ENCODE data around the gene MPRIP.
A peak's percentile ranks its signal among the peaks of the same experiment; 100 is the strongest.

The MPRIP gene

DNA sequence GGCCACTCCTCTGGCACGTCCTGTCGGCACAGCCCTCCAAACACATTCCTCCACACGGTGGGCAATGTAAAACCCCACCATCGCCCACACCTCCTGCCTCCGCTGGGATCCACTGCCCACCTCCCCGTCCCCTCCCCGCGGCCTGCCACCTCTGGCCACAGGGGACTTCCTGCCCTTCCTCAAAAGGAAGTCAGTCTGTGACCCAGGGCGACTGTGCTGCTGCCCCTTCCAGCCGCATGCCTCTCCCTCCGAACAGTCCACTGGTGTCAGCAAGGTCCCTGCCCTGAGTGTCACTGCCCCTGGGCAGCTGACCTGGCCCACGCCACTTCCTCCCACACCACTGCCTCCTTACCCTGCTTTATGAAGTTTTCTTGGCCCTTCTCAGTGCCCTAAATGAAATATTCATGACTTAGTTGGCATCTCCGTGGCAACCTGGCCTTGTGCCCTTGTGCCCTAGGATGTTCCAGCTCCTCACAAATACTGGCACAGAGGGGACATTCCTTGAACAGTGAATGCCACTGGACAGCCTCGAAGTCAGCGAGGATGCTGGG, 161.9 kb downstream of the MPRIP start:
- Mint-ChIP-seq H3K4me1 (ENCODE audit: low read depth in 2 of 2) (peaks cover 22 to 31% of the 10 kb centered on the region in 2 donors), H3K27me3 (no peaks in the 10 kb centered on the region), H3K36me3 (ENCODE audit: insufficient read depth) (peaks cover 29% of the 10 kb centered on the region), H3K9me3 (no peaks in the 10 kb centered on the region), H3K4me3 (peak overlapping the region; percentile 78 to 83), H3K27ac (peak overlapping the region in 1 of 2 donors; percentile 85)
- no peak for ATAC-seq (replicated peaks)
- DNase-seq = no peak

DNA sequence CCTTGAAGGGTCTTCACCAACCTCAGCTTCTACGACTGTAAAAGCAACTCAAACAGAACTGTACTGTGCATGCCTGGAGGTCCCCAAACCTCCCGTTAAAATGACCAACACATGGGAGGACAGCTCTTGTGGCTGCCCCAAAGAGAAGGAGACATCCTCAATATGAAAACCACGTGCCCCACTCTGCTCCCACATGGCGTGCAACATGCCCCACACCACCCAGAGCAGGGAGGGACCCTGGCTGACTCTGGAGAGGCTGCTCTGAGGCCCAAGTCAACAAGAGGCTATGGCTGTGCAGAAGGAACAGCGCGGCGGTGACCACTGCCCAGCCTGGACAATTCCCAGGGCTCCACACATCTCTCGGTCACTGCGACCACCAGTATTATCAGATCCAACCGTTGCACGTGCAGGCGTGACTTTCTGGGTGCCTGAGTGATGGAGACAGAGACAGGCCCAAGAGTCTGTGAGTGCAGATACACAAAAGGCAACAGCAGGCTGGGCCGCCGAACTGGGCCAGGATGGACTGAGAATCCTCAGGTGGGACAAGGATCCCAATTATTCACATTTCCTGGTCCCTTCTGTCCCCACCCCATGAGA, 162.5 kb downstream of the MPRIP start:
- H3K4me3 Mint-ChIP-seq = peak overlapping the region; percentile 78 to 83
- H3K27ac Mint-ChIP-seq = peak overlapping the region; percentile 84 to 85

DNA sequence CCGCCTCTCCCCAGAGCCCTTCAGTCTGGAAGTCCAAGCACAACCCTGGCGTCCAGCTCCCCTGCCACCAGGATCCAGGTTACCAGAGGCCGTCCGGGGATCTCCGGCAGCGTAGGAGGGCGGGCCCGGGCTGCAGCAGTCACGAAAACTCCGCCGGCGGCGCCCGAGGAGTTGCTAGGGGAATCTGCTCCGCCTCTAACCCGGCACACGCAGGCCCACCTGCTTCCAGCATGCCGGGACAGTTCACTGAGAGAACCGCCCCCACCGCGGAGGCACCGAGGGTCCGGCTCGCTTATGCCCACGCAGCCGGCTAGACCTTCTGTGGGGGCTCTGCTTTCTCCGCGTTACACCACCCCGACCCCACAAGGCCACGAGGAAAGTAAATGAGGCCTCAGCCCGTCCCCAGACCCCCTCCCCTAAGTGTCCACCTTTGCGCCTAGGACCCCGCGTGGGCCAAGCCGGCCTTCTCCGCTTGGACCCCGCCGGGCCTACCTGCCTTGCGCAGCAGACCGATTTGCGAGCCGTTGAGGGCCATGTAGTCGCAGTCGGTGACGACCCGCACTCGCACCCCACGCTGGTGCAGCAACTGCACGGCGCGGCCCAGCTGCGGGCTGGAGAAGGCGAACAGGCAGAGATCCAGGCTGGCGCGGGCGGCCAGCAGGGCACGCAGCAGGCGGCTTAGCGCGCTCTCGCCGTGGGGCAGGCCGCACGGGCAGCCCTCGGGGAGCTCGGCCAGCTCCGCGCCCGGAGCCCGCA, 163.3 kb downstream of the MPRIP start:
- ATAC-seq (replicated peaks) = peak; percentile 27
- DNase-seq = peak; percentile 32 to 42 (median 39)
- peaks cover 22 to 31% of the 10 kb centered on the region in 2 donors for H3K4me1 Mint-ChIP-seq (ENCODE audit: low read depth in 2 of 2)
- H3K27ac Mint-ChIP-seq = peak overlapping the region; percentile 84 to 85
- H3K27me3 Mint-ChIP-seq = no peaks in the 10 kb centered on the region
- H3K9me3 Mint-ChIP-seq = no peaks in the 10 kb centered on the region
- peak overlapping the region; percentile 78 to 83 for H3K4me3 Mint-ChIP-seq
- peaks cover 29% of the 10 kb centered on the region for H3K36me3 Mint-ChIP-seq (ENCODE audit: insufficient read depth)

More for the DNA sequence above, 162.5 kb downstream of the MPRIP start:
- H3K27me3 Mint-ChIP-seq = no peaks in the 10 kb centered on the region
- H3K9me3 Mint-ChIP-seq = no peaks in the 10 kb centered on the region
- peaks cover 29% of the 10 kb centered on the region for H3K36me3 Mint-ChIP-seq (ENCODE audit: insufficient read depth)
- DNase-seq (no peak), ATAC-seq (replicated peaks) (no peak)
- H3K4me1 Mint-ChIP-seq (ENCODE audit: low read depth in 2 of 2) = peaks cover 22 to 31% of the 10 kb centered on the region in 2 donors

DNA sequence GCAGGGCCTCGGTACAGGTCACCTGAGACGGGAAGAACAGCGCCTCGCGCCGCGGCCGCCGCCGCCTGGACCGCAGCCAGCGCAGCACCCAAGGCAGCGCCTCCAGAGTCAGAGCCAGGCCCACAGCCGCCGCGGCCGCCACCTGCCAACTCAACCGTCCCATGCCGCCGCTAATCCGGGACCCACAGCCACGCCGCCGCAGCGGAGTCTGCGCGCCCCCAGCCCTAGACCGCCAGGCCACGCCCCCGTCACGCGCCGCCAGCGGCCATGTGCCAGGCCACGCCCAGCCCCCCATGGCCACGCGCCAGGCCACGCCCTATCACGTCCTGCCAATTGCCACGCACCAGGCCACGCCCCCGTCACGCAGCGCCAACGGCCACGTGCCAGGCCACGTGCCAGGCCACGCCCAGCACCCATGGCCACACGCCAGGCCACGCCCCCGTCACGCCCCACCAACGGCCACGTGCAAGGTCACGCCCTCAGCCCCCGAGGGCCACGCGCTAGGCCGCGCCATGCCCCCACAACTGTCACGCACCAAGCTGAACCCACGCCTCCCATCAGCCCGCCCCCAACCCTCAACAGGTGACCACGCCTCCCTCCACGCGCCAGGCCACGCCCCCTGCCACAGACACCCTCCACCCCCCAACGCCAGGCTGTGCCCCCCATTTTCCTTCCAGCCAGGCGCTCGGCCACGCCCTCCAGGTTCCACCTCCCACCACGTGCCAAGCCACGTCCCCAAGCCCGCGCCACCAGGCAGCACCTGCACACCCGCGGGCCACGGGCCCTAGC, 164.1 kb downstream of the MPRIP start, which contains the start of gene PLD6:
Gene PLD6, minus strand, starts transcription at position 210 of the 789 bp plus-strand sequence. Its CDS starts 47 bp downstream, at position 163.
- Mint-ChIP-seq H3K36me3 (ENCODE audit: insufficient read depth) (peaks cover 29% of the 10 kb centered on the region), H3K4me1 (ENCODE audit: low read depth in 2 of 2) (peaks cover 22 to 31% of the 10 kb centered on the region in 2 donors), H3K27ac (peak within 1 kb of the TSS; percentile 84 to 89), H3K27me3 (no peaks in the 10 kb centered on the region), H3K4me3 (peak within 1 kb of the TSS; percentile 78 to 83), H3K9me3 (no peaks in the 10 kb centered on the region)
- ATAC-seq (replicated peaks) (peak; percentile 72), DNase-seq (peak; percentile 92 to 94 (median 93))

DNA sequence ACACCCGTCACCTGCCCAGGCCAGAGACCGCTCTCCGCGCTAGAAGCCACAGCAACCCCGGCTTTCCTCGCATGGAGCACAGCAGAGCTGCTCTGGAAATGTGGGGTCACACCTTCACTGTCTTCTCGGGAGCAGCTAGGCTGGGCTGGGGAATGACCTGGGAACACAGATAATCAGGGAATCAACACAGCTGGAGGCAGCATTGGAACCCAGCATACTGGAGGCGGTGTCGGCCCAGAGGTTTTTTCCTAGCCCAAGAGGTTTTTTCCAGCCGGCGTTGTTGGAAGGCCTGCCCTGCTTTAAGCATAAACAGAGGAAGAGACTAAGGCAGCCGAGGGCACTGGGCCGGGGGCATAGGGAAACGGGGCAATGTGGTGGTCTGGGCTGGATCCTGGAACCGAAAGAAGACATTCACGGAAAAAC, 164.7 kb downstream of the MPRIP start:
- no peak for ATAC-seq (replicated peaks)
- peaks cover 29% of the 10 kb centered on the region for H3K36me3 Mint-ChIP-seq (ENCODE audit: insufficient read depth)
- peak overlapping the region in 1 of 2 donors; percentile 89 for H3K27ac Mint-ChIP-seq
- no peaks in the 10 kb centered on the region for H3K27me3 Mint-ChIP-seq
- H3K4me1 Mint-ChIP-seq (ENCODE audit: low read depth in 2 of 2) = peaks cover 22 to 31% of the 10 kb centered on the region in 2 donors
- H3K4me3 Mint-ChIP-seq = peak overlapping the region; percentile 58 to 83
- no peaks in the 10 kb centered on the region for H3K9me3 Mint-ChIP-seq
- no peak for DNase-seq

DNA sequence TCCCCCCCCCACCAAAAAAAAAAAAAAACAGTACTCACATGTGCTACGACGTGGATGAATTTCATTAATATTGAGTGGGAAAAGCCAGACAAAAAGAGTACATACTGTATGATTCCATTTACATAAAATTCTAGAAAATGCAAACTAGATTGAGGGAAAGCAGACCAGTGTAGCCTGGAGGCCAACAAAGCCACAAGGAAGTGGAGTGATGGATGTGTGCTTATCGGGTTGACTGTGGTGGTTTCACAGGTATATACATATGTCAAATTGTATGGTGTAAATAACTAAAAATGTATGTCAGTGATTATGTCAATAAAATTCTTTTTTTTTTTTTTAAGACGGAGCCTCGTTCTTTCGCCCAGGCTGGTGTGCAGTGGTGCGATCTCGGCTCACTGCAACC, 165.7 kb downstream of the MPRIP start:
- no peaks in the 10 kb centered on the region for H3K9me3 Mint-ChIP-seq
- no peaks in the 10 kb centered on the region for H3K27me3 Mint-ChIP-seq
- ATAC-seq (replicated peaks) = peak; percentile 21
- no peak for DNase-seq
- H3K36me3 Mint-ChIP-seq (ENCODE audit: insufficient read depth) = peaks cover 24% of the 10 kb centered on the region
- no peak overlapping the region for H3K27ac Mint-ChIP-seq
- peaks cover 22 to 29% of the 10 kb centered on the region in 2 donors for H3K4me1 Mint-ChIP-seq (ENCODE audit: low read depth in 2 of 2)
- no peak overlapping the region for H3K4me3 Mint-ChIP-seq

DNA sequence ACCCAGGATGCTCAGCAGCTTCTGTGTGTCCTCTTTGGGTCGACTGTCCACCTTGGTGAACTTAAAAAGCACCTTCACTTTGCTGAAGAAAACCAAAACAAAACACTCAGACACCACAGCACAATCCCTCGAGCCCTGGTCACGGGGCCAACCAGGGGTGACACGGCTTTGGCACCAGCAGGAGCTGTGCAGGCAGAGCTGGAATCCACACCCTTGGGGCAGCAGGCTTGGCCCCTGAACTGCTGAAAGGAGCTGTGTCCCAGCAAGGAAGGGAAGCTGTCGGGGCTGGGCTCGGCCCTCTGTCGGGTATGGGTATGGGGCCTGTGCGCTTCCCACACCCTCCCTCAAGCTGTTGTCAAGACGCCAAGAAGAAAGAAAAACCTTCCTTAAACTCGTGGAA, 171.5 kb downstream of the MPRIP start:
- no peak for ATAC-seq (replicated peaks)
- Mint-ChIP-seq H3K9me3 (no peaks in the 10 kb centered on the region), H3K27me3 (no peaks in the 10 kb centered on the region), H3K4me1 (ENCODE audit: low read depth in 2 of 2) (no peaks in the 10 kb centered on the region), H3K4me3 (no peak overlapping the region), H3K27ac (no peak overlapping the region), H3K36me3 (ENCODE audit: insufficient read depth) (peaks cover 40% of the 10 kb centered on the region)
- DNase-seq = no peak

DNA sequence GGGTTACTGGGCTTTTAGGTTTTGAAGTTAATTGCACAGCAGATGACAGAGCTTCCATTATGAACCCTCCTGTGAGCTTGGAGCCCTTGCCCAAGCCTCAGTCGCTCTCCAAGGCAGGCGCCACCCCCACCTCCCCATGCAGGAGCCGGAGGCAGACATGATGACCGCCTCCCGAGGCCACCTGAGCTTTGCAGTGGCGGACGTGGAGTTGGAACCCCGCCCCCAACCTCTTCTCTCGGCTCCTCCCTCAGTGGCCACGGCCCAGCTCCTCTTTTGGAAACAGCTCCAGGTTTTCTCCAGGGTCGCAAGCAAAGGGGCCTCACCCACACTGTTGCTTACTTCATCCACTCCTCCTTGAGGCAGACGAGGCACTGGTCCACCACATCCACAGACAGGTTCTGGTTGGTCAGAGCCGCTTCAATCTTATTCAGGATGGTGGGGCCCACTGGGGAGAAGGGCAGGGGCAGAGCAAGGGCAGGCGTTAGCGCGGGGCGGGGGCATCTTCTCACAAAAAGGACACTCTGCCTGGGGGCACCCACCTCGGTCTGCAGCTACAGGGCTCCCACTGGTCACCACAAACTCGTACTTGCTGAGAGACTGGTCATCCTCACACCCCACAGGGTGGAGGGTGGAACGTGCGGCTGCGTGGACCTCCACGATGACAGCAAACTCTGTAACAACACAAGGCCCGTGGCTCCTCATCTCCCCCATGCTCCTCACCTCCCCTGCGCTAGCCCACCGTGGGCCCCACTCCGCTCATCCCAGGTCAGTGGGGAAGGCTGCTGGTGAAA, 172.6 kb downstream of the MPRIP start:
- ATAC-seq (replicated peaks) = no peak
- DNase-seq = no peak
- H3K4me3 Mint-ChIP-seq = no peak overlapping the region
- no peaks in the 10 kb centered on the region for H3K4me1 Mint-ChIP-seq (ENCODE audit: low read depth in 2 of 2)
- no peaks in the 10 kb centered on the region for H3K9me3 Mint-ChIP-seq
- H3K27me3 Mint-ChIP-seq = no peaks in the 10 kb centered on the region
- H3K27ac Mint-ChIP-seq = no peak overlapping the region
- peaks cover 46% of the 10 kb centered on the region for H3K36me3 Mint-ChIP-seq (ENCODE audit: insufficient read depth)

DNA sequence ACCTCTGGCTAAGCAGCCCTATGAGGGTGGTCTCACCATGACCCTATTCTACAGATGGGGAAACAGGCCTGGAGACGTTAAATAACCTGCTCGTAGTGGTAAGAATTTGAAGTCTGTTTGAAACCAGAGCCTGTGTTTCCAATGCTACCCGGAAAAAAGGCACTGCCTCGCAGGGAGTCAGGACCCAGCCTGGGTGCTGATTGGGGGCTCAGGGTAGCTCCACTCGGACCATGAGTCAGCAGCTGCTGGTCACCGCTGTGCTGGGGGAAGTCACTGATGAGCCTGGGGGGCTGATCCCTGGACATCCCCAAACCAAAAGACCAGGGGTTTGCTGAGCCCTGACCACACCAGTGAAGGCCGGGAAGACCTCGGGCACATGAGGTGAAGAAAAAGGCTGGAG, 173.3 kb downstream of the MPRIP start:
- H3K4me1 Mint-ChIP-seq (ENCODE audit: low read depth in 2 of 2) = no peaks in the 10 kb centered on the region
- H3K4me3 Mint-ChIP-seq = no peak overlapping the region
- H3K27ac Mint-ChIP-seq = peak overlapping the region in 1 of 2 donors; percentile 36
- H3K36me3 Mint-ChIP-seq (ENCODE audit: insufficient read depth) = peaks cover 51% of the 10 kb centered on the region
- no peaks in the 10 kb centered on the region for H3K27me3 Mint-ChIP-seq
- ATAC-seq (replicated peaks) (no peak), DNase-seq (no peak)
- H3K9me3 Mint-ChIP-seq = no peaks in the 10 kb centered on the region

DNA sequence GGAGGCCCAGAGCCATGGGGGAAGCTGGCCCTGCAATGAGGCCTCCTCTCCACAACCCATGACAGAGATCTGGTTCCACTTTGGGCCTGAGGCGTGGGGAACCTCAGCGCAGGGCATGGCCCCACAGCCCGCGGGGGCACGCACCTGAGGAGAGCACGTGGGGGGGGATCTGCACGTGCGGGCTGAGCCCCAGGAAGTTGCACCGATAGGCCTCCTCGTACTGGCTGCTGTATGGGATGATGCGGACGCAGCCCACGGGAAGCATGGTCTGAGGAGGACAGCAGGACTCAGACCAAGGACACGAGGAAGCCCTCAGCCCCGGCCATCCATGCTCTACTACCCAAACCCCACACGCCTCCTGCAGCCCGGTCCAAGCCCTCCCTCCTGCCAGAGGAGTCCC, 174.0 kb downstream of the MPRIP start:
- ATAC-seq (replicated peaks) = no peak
- Mint-ChIP-seq H3K4me1 (ENCODE audit: low read depth in 2 of 2) (no peaks in the 10 kb centered on the region), H3K27ac (peak overlapping the region in 1 of 2 donors; percentile 36), H3K9me3 (no peaks in the 10 kb centered on the region), H3K4me3 (no peak overlapping the region), H3K27me3 (no peaks in the 10 kb centered on the region), H3K36me3 (ENCODE audit: insufficient read depth) (peaks cover 56% of the 10 kb centered on the region)
- DNase-seq = no peak

DNA sequence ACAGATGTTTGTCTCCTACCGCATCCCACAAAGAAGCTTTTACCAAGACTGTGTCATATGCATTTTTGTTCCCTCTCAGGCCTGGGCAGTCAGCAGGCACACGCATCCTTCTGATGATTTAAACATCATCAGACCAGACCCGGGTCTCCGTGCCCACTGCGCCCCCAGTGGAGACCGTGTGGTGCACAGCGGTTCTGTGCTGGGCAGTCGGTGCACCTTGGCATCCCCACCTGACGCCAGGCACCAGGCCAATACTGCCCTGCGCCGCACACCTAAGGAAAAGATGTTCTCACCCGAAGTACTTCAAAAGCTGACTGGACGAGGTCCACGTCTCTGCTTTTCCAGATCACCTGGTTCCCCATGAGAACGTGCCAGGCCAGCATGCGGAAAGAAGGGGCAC, 174.5 kb downstream of the MPRIP start:
- no peak overlapping the region for H3K27ac Mint-ChIP-seq
- peaks cover 62% of the 10 kb centered on the region for H3K36me3 Mint-ChIP-seq (ENCODE audit: insufficient read depth)
- no peak for DNase-seq
- no peaks in the 10 kb centered on the region for H3K27me3 Mint-ChIP-seq
- no peak overlapping the region for H3K4me3 Mint-ChIP-seq
- no peak for ATAC-seq (replicated peaks)
- no peaks in the 10 kb centered on the region for H3K4me1 Mint-ChIP-seq (ENCODE audit: low read depth in 2 of 2)
- H3K9me3 Mint-ChIP-seq = no peaks in the 10 kb centered on the region

DNA sequence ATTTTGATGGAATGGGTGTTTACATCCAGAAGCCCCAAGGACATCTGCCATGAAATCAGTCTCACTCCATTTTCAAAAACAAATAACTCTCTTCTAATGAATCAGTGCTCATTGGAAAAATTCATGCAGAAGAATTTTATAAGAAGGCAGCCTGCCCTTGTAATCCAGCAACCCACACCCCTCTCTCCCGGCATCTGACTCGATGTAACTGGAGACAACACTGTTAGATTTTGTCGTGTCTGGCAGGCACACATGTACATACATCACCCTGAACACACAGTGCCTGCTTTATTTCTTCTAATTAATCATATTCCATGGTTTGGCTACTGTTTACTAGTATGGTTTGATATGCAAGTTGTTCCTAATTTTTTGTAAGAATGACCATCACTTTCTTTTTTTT, 175.7 kb downstream of the MPRIP start:
- ATAC-seq (replicated peaks) (no peak), DNase-seq (no peak)
- Mint-ChIP-seq H3K27me3 (no peaks in the 10 kb centered on the region), H3K4me3 (no peak overlapping the region), H3K36me3 (ENCODE audit: insufficient read depth) (peaks cover 65% of the 10 kb centered on the region), H3K4me1 (ENCODE audit: low read depth in 2 of 2) (no peaks in the 10 kb centered on the region), H3K27ac (no peak overlapping the region), H3K9me3 (no peaks in the 10 kb centered on the region)

DNA sequence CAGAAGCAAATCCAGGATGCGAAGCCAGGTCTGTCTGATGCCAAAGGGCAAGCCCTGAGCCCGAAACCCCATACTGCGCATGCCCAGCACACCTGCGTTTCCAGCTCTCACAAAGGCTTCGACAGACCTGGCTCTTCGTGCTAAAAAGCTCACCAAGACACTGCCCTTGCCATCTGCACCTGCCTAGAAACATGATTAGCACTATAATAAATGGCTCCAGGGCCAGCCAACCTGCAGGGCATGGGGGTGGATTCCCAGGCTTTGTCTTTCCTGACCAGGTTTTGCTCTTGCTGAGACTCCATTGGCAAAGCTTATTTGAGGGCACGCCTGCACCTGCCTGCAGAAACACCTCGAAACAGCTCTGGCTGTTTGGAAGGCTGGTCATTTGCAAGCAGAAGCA, 178.3 kb downstream of the MPRIP start:
- ATAC-seq (replicated peaks) (no peak), DNase-seq (no peak)
- H3K4me1 Mint-ChIP-seq (ENCODE audit: low read depth in 2 of 2) = no peaks in the 10 kb centered on the region
- no peaks in the 10 kb centered on the region for H3K27me3 Mint-ChIP-seq
- H3K36me3 Mint-ChIP-seq (ENCODE audit: insufficient read depth) = peaks cover 72% of the 10 kb centered on the region
- peak overlapping the region in 1 of 2 donors; percentile 41 for H3K27ac Mint-ChIP-seq
- H3K9me3 Mint-ChIP-seq = no peaks in the 10 kb centered on the region
- no peak overlapping the region for H3K4me3 Mint-ChIP-seq

Measured in effector memory CD8-positive, alpha-beta T cell (primary cell).